Raji (cell line): Measurements from ENCODE around the gene PMAIP1.

Experiments used
- POLR2A ChIP-seq: IDR thresholded peaks from 2 replicates; pipeline ENCODE4 v1.6.1; 2011; ENCODE audit warnings: low read depth, low read length, control low read depth; ENCODE audit not compliant: insufficient read depth

The PMAIP1 gene

GRCh38 chr18:59899298-59900221 lies at the start of gene PMAIP1:
Gene PMAIP1 (plus strand): TSS chr18:59899996. CDS start chr18:59900178, 182 bp downstream.
- TF ChIP-seq POLR2A, result peak; percentile 100

GRCh38 chr18:59851784-59852399 lies 47.9 kb upstream of the PMAIP1 start:
- TF ChIP-seq POLR2A, result no peak

- TF ChIP-seq POLR2A, result no peak
Measured at GRCh38 chr18:59852548-59852947, 47.2 kb upstream of the PMAIP1 start.

GRCh38 chr18:59853380-59853779 lies 46.4 kb upstream of the PMAIP1 start:
- TF ChIP-seq POLR2A, result no peak

- TF ChIP-seq POLR2A, result no peak
Measured at GRCh38 chr18:59861009-59861408, 38.8 kb upstream of the PMAIP1 start.

- peak; percentile 30; the same call in 1 of the 2 replicates for TF ChIP-seq POLR2A
Measured at GRCh38 chr18:59861963-59862819, 37.6 kb upstream of the PMAIP1 start.

GRCh38 chr18:59865241-59865986 lies 34.4 kb upstream of the PMAIP1 start:
- no peak for TF ChIP-seq POLR2A

- TF ChIP-seq POLR2A, result no peak
Measured at GRCh38 chr18:59866551-59867269, 33.1 kb upstream of the PMAIP1 start.

GRCh38 chr18:59867337-59868104 lies 32.3 kb upstream of the PMAIP1 start:
- TF ChIP-seq POLR2A, result no peak

- no peak for TF ChIP-seq POLR2A
Measured at GRCh38 chr18:59870623-59871130, 29.1 kb upstream of the PMAIP1 start.

GRCh38 chr18:59871711-59872362 lies 28.0 kb upstream of the PMAIP1 start:
- TF ChIP-seq POLR2A, result no peak

- no peak for TF ChIP-seq POLR2A
Measured at GRCh38 chr18:59873641-59874040, 26.2 kb upstream of the PMAIP1 start.
